ENCODE results near the gene PGM5.

- TF ChIP-seq CTCF (conservative IDR thresholded peaks at IDR 0.05; ENCODE audit: low read depth, low read length) (no peak), EZH2 (IDR thresholded peaks at IDR 0.05; ENCODE audit: borderline replicate concordance, low read depth, low read length, poor library complexity, severe bottlenecking) (no peak)
These were observed 150.1 kb downstream of the PGM5 start for GRCh38 chr9:68506551-68506950.

Measured in A673 (cell line).